GM18505 (cell line): ENCODE measurements around the gene CST3.

Experiments used
- ATAC-seq: cut with Tn5 transposase; IDR thresholded peaks from one replicate; pipeline ENCODE4 v1.9.1; 2021; ENCODE audit not compliant: unreplicated experiment
- POLR2A ChIP-seq: IDR thresholded peaks from 4 replicates; pipeline ENCODE4 v1.6.1; 2011; ENCODE audit warnings: borderline replicate concordance; ENCODE audit not compliant: insufficient read depth, insufficient read length; ENCODE audit errors: extremely low read depth

The CST3 gene

GRCh38 chr20:23657202-23657601, 19.4 kb upstream of the CST3 start:
- TF ChIP-seq POLR2A, result no peak
- ATAC-seq, result no peak

GRCh38 chr20:23656372-23656771, 18.6 kb upstream of the CST3 start:
- no peak for TF ChIP-seq POLR2A
- no peak for ATAC-seq

GRCh38 chr20:23655491-23656211, 17.9 kb upstream of the CST3 start:
- TF ChIP-seq POLR2A, result no peak
- ATAC-seq, result no peak

- TF ChIP-seq POLR2A, result no peak
- no peak for ATAC-seq
Observed at GRCh38 chr20:23654717-23655116, 17.0 kb upstream of the CST3 start.

GRCh38 chr20:23654000-23654399, 16.2 kb upstream of the CST3 start:
- no peak for TF ChIP-seq POLR2A
- ATAC-seq, result no peak

GRCh38 chr20:23653400-23653938, 15.7 kb upstream of the CST3 start:
- no peak for ATAC-seq

GRCh38 chr20:23652926-23653325, 15.2 kb upstream of the CST3 start:
- no peak for ATAC-seq
- no peak for TF ChIP-seq POLR2A

More at GRCh38 chr20:23653400-23653938, 15.7 kb upstream of the CST3 start:
- no peak for TF ChIP-seq POLR2A

GRCh38 chr20:23652371-23652770, 14.6 kb upstream of the CST3 start:
- ATAC-seq, result no peak
- no peak for TF ChIP-seq POLR2A

GRCh38 chr20:23651117-23651516, 13.4 kb upstream of the CST3 start:
- no peak for ATAC-seq
- no peak for TF ChIP-seq POLR2A

GRCh38 chr20:23649830-23650417, 12.2 kb upstream of the CST3 start:
- ATAC-seq, result no peak
- TF ChIP-seq POLR2A, result no peak

GRCh38 chr20:23649242-23649641, 11.5 kb upstream of the CST3 start:
- TF ChIP-seq POLR2A, result no peak
- ATAC-seq, result no peak

GRCh38 chr20:23647346-23647745, 9.6 kb upstream of the CST3 start:
- ATAC-seq, result no peak
- TF ChIP-seq POLR2A, result no peak

- ATAC-seq, result no peak
Observed at GRCh38 chr20:23646106-23646873, 8.5 kb upstream of the CST3 start.

More at GRCh38 chr20:23646106-23646873, 8.5 kb upstream of the CST3 start:
- TF ChIP-seq POLR2A, result no peak
